Activated CD4-positive, alpha-beta memory T cell treated with anti-CD3 and anti-CD28 coated beads for 36 hours (primary cell): ENCODE measurements around the gene PPP2R5E. TPM values are rescaled to one million over a fixed set of nuclear protein-coding genes. Genes with fewer than 3 reads are reported as not detected.

Experiments
- CTCF ChIA-PET: fragments of 350-600 bp; sonication (Branson Sonifier 250); formaldehyde crosslinking; loops from one replicate; lab custom pipeline; 2021; ENCODE audit warnings: antibody characterized with exemption, inconsistent platforms; lab: Charles Lee
- POLR2A ChIA-PET: fragments of 350-600 bp; sonication (Branson Sonifier 250); formaldehyde crosslinking; loops from one replicate; lab custom pipeline; 2021; ENCODE audit warnings: antibody characterized with exemption; lab: Charles Lee
- DNase-seq: peaks from one replicate; pipeline ENCODE4 v3.0.0-alpha.2; 2020
- H3K27ac Mint-ChIP-seq: one replicate; pipeline ENCODE4 v1.8.0; 2021; ENCODE audit warnings: mixed read lengths
- H3K27me3 Mint-ChIP-seq: one replicate; pipeline ENCODE4 v1.8.0; 2021; ENCODE audit warnings: mixed read lengths
- H3K36me3 Mint-ChIP-seq: one replicate; pipeline ENCODE4 v1.8.0; 2021; ENCODE audit warnings: mixed read lengths
- H3K4me1 Mint-ChIP-seq: one replicate; pipeline ENCODE4 v1.8.0; 2021; ENCODE audit warnings: low read depth, mixed read lengths
- H3K4me3 Mint-ChIP-seq: one replicate; pipeline ENCODE4 v1.8.0; 2021; ENCODE audit warnings: mild to moderate bottlenecking, mixed read lengths
- H3K9me3 Mint-ChIP-seq: one replicate; pipeline ENCODE4 v1.8.0; 2021; ENCODE audit warnings: mixed read lengths
- intact Hi-C: fragments of 100-400 bp; cut with micrococcal nuclease; formaldehyde crosslinking; loops from one replicate; pipeline ENCODE4 v1.15.1; 2023
- total RNA-seq, 2 experiments: library from RNA; stranded (reverse); gene quantifications; one replicate each; pipeline ENCODE4 v1.2.3, GENCODE V29; 2021

The PPP2R5E gene
- total RNA-seq, 2 experiments from 2014 or later = 37.7 to 37.8 TPM

- Mint-ChIP-seq H3K4me3 (no peak overlapping the region), H3K27ac (no peak overlapping the region), H3K4me1 (peaks cover 40% of the 10 kb centered on the region), H3K27me3 (no peaks in the 10 kb centered on the region), H3K9me3 (no peaks in the 10 kb centered on the region), H3K36me3 (peaks cover 3% of the 10 kb centered on the region)
- intact Hi-C loops = no loop called here
- ChIA-PET POLR2A (no interaction called here), CTCF (no interaction called here)
- no peak for DNase-seq
Measured at GRCh38 chr14:63487724-63488123, 55.5 kb downstream of the PPP2R5E start.

GRCh38 chr14:63486738-63487137 is 56.4 kb downstream of the PPP2R5E start:
- POLR2A ChIA-PET = interaction anchor here (0.5 kb wide), 1 partner anchor 97 kb away, joined by 3 read pairs; no protein-coding TSS in a partner anchor
- Mint-ChIP-seq H3K4me3 (no peak overlapping the region), H3K4me1 (peaks cover 30% of the 10 kb centered on the region), H3K9me3 (no peaks in the 10 kb centered on the region), H3K36me3 (peaks cover under 1% of the 10 kb centered on the region), H3K27ac (no peak overlapping the region), H3K27me3 (no peaks in the 10 kb centered on the region)
- DNase-seq = no peak
- intact Hi-C loops = no loop called here
- CTCF ChIA-PET = no interaction called here

GRCh38 chr14:63483315-63483714 is 59.9 kb downstream of the PPP2R5E start:
- intact Hi-C loops = no loop called here
- Mint-ChIP-seq H3K4me3 (no peak overlapping the region), H3K9me3 (no peaks in the 10 kb centered on the region), H3K36me3 (peaks cover 4% of the 10 kb centered on the region), H3K27me3 (no peaks in the 10 kb centered on the region), H3K4me1 (peaks cover 40% of the 10 kb centered on the region), H3K27ac (no peak overlapping the region)
- DNase-seq = no peak
- ChIA-PET CTCF (no interaction called here), POLR2A (no interaction called here)

- ChIA-PET POLR2A (no interaction called here), CTCF (no interaction called here)
- no peaks in the 10 kb centered on the region for H3K27me3 Mint-ChIP-seq
- intact Hi-C loops = no loop called here
- H3K4me3 Mint-ChIP-seq = no peak overlapping the region
- no peak for DNase-seq
- H3K27ac Mint-ChIP-seq = no peak overlapping the region
- H3K4me1 Mint-ChIP-seq = peaks cover 56% of the 10 kb centered on the region
- no peaks in the 10 kb centered on the region for H3K9me3 Mint-ChIP-seq
- H3K36me3 Mint-ChIP-seq = peaks cover 4% of the 10 kb centered on the region
Measured at GRCh38 chr14:63480599-63480998, 62.6 kb downstream of the PPP2R5E start.

- ChIA-PET CTCF (interaction anchor here (1.2 kb wide), 1 partner anchor 65 kb away, joined by 5 read pairs; the partner anchor contains the start of gene PPP2R5E), POLR2A (interaction anchor here (1.4 kb wide), 1 partner anchor 65 kb away, joined by 3 read pairs; the partner anchor contains the start of gene PPP2R5E)
- H3K4me3 Mint-ChIP-seq = no peak overlapping the region
- no peaks in the 10 kb centered on the region for H3K27me3 Mint-ChIP-seq
- intact Hi-C loops = loop anchor here (1.0 to 10.0 kb wide), 10 partner anchors 10 to 1026 kb away; partner anchors contain the start of genes ESR2, PPP2R5E, SYNE2 and ZBTB1
- DNase-seq = peak; percentile 23
- H3K9me3 Mint-ChIP-seq = no peaks in the 10 kb centered on the region
- peaks cover 4% of the 10 kb centered on the region for H3K36me3 Mint-ChIP-seq
- H3K27ac Mint-ChIP-seq = no peak overlapping the region
- H3K4me1 Mint-ChIP-seq = peaks cover 49% of the 10 kb centered on the region
Measured at GRCh38 chr14:63478437-63478852, 64.7 kb downstream of the PPP2R5E start.

- peak overlapping the region; percentile 5 for H3K4me3 Mint-ChIP-seq
- H3K9me3 Mint-ChIP-seq = no peaks in the 10 kb centered on the region
- intact Hi-C loops = loop anchor here (1.0 to 10.0 kb wide), 10 partner anchors 10 to 1027 kb away; partner anchors contain the start of genes ESR2, PPP2R5E, SYNE2 and ZBTB1
- H3K4me1 Mint-ChIP-seq = peaks cover 45% of the 10 kb centered on the region
- ChIA-PET POLR2A (interaction anchor here (0.5 to 1.4 kb wide), 4 partner anchors 10 to 65 kb away, joined by 3 to 5 read pairs (median 4); partner anchors contain the start of gene PPP2R5E), CTCF (interaction anchor here (0.8 to 1.2 kb wide), 3 partner anchors 65 to 290 kb away, joined by 3 to 5 read pairs (median 5); partner anchors contain the start of gene PPP2R5E)
- DNase-seq = peak; percentile 38
- H3K27ac Mint-ChIP-seq = no peak overlapping the region
- H3K27me3 Mint-ChIP-seq = no peaks in the 10 kb centered on the region
- peaks cover 4% of the 10 kb centered on the region for H3K36me3 Mint-ChIP-seq
Measured at GRCh38 chr14:63478010-63478409, 65.2 kb downstream of the PPP2R5E start.

GRCh38 chr14:63477556-63477955 is 65.6 kb downstream of the PPP2R5E start:
- intact Hi-C loops = loop anchor here (5.0 to 10.0 kb wide), 4 partner anchors 377 to 1027 kb away; partner anchors contain the start of genes ESR2, SYNE2, ZBTB1 and ZBTB25
- no peaks in the 10 kb centered on the region for H3K9me3 Mint-ChIP-seq
- no peak overlapping the region for H3K4me3 Mint-ChIP-seq
- no peak overlapping the region for H3K27ac Mint-ChIP-seq
- peaks cover 4% of the 10 kb centered on the region for H3K36me3 Mint-ChIP-seq
- H3K27me3 Mint-ChIP-seq = no peaks in the 10 kb centered on the region
- POLR2A ChIA-PET = interaction anchor here (0.5 to 1.4 kb wide), 4 partner anchors 9 to 66 kb away, joined by 3 to 5 read pairs (median 4); partner anchors contain the start of gene PPP2R5E
- peaks cover 45% of the 10 kb centered on the region for H3K4me1 Mint-ChIP-seq
- CTCF ChIA-PET = interaction anchor here (0.8 to 1.2 kb wide), 3 partner anchors 66 to 290 kb away, joined by 3 to 5 read pairs (median 5); partner anchors contain the start of gene PPP2R5E
- DNase-seq = no peak

- no peaks in the 10 kb centered on the region for H3K9me3 Mint-ChIP-seq
- CTCF ChIA-PET = interaction anchor here (0.8 kb wide), 1 partner anchor 86 kb away, joined by 3 read pairs; no protein-coding TSS in a partner anchor
- POLR2A ChIA-PET = interaction anchor here (0.7 kb wide), 1 partner anchor 819 kb away, joined by 3 read pairs; no protein-coding TSS in a partner anchor
- no peak for DNase-seq
- intact Hi-C loops = loop anchor here (5.0 to 10.0 kb wide), 4 partner anchors 379 to 1029 kb away; partner anchors contain the start of genes ESR2, SYNE2, ZBTB1 and ZBTB25
- peaks cover 3% of the 10 kb centered on the region for H3K36me3 Mint-ChIP-seq
- H3K27ac Mint-ChIP-seq = no peak overlapping the region
- no peaks in the 10 kb centered on the region for H3K27me3 Mint-ChIP-seq
- peaks cover 56% of the 10 kb centered on the region for H3K4me1 Mint-ChIP-seq
- H3K4me3 Mint-ChIP-seq = no peak overlapping the region
Measured at GRCh38 chr14:63475761-63476160, 67.4 kb downstream of the PPP2R5E start.

GRCh38 chr14:63474844-63475243 is 68.3 kb downstream of the PPP2R5E start:
- ChIA-PET CTCF (no interaction called here), POLR2A (no interaction called here)
- no peak for DNase-seq
- Mint-ChIP-seq H3K36me3 (no peaks in the 10 kb centered on the region), H3K27me3 (no peaks in the 10 kb centered on the region), H3K4me1 (peaks cover 56% of the 10 kb centered on the region), H3K27ac (no peak overlapping the region), H3K4me3 (no peak overlapping the region), H3K9me3 (no peaks in the 10 kb centered on the region)
- intact Hi-C loops = loop anchor here (5.0 to 10.0 kb wide), 6 partner anchors 38 to 1030 kb away; partner anchors contain the start of genes ESR2, SYNE2, ZBTB1 and ZBTB25

GRCh38 chr14:63474111-63474510 is 69.1 kb downstream of the PPP2R5E start:
- no peaks in the 10 kb centered on the region for H3K27me3 Mint-ChIP-seq
- peaks cover 55% of the 10 kb centered on the region for H3K4me1 Mint-ChIP-seq
- no peak overlapping the region for H3K27ac Mint-ChIP-seq
- ChIA-PET CTCF (no interaction called here), POLR2A (no interaction called here)
- intact Hi-C loops = loop anchor here (5.0 to 10.0 kb wide), 5 partner anchors 37 to 1031 kb away; partner anchors contain the start of genes ESR2, SYNE2, ZBTB1 and ZBTB25
- no peak overlapping the region for H3K4me3 Mint-ChIP-seq
- no peak for DNase-seq
- no peaks in the 10 kb centered on the region for H3K9me3 Mint-ChIP-seq
- H3K36me3 Mint-ChIP-seq = no peaks in the 10 kb centered on the region

GRCh38 chr14:63472986-63473788 is 70.0 kb downstream of the PPP2R5E start:
- no peaks in the 10 kb centered on the region for H3K9me3 Mint-ChIP-seq
- intact Hi-C loops = loop anchor here (5.0 to 10.0 kb wide), 5 partner anchors 36 to 1032 kb away; partner anchors contain the start of genes ESR2, SYNE2, ZBTB1 and ZBTB25
- H3K36me3 Mint-ChIP-seq = no peaks in the 10 kb centered on the region
- peaks cover 55% of the 10 kb centered on the region for H3K4me1 Mint-ChIP-seq
- no peaks in the 10 kb centered on the region for H3K27me3 Mint-ChIP-seq
- no peak overlapping the region for H3K4me3 Mint-ChIP-seq
- H3K27ac Mint-ChIP-seq = no peak overlapping the region
- ChIA-PET CTCF (interaction anchor here (0.6 kb wide), 2 partner anchors 34 to 35 kb away, joined by 4 read pairs; no protein-coding TSS in a partner anchor), POLR2A (no interaction called here)
- no peak for DNase-seq
